DOHH2 (cell line): Measurements from ENCODE around the gene BHLHE23.

Experiments used
- CTCF ChIP-seq: fragments of 200-600 bp; sonication (generic); IDR thresholded peaks from one replicate; pipeline ENCODE4 v1.5.1; 2014; ENCODE audit warnings: antibody characterized with exemption, mild to moderate bottlenecking, low read depth, low read length; ENCODE audit not compliant: poor library complexity, severe bottlenecking
- EZH2phosphoT487 ChIP-seq: fragments of 200-600 bp; sonication (generic); IDR thresholded peaks from 2 replicates; pipeline ENCODE4 v1.6.1; 2017; ENCODE audit warnings: borderline replicate concordance, mild to moderate bottlenecking, antibody characterized with exemption, low read length, moderate library complexity, mixed read lengths

GRCh38 chr20:62997417-62998035, 9.2 kb downstream of the BHLHE23 start:
- TF ChIP-seq CTCF, result no peak
- no peak for TF ChIP-seq EZH2phosphoT487
